HG03095 (cell line): Measurements from ENCODE around the gene CFL2.

Experiments
- ATAC-seq: cut with Tn5 transposase; IDR thresholded peaks from one replicate; pipeline ENCODE4 v1.9.1; 2021; ENCODE audit warnings: moderate library complexity; ENCODE audit not compliant: unreplicated experiment

Gene CFL2

GRCh38 chr14:34678306-34678705, 36.1 kb downstream of the CFL2 start:
- no peak for ATAC-seq

- no peak for ATAC-seq
Measured at GRCh38 chr14:34676516-34677211, 37.7 kb downstream of the CFL2 start.

GRCh38 chr14:34673702-34674101, 40.7 kb downstream of the CFL2 start:
- ATAC-seq: no peak

- ATAC-seq: no peak
Measured at GRCh38 chr14:34671716-34672115, 42.7 kb downstream of the CFL2 start.

- no peak for ATAC-seq
Measured at GRCh38 chr14:34668111-34668510, 46.3 kb downstream of the CFL2 start.

GRCh38 chr14:34667007-34667406, 47.4 kb downstream of the CFL2 start:
- no peak for ATAC-seq

- no peak for ATAC-seq
Measured at GRCh38 chr14:34665785-34666435, 48.5 kb downstream of the CFL2 start.

GRCh38 chr14:34662561-34663088, 51.8 kb downstream of the CFL2 start:
- ATAC-seq: no peak

- no peak for ATAC-seq
Measured at GRCh38 chr14:34660796-34661195, 53.6 kb downstream of the CFL2 start.
